ENCODE results near the gene SLC8A1. TPM values are rescaled to one million over a fixed set of nuclear protein-coding genes. Genes with fewer than 3 reads are reported as not detected.

SLC8A1 gene
- total and polyA plus RNA-seq, 5 experiments from 2014 or later: 0.22 to 0.34 TPM; not detected in 3

DNA sequence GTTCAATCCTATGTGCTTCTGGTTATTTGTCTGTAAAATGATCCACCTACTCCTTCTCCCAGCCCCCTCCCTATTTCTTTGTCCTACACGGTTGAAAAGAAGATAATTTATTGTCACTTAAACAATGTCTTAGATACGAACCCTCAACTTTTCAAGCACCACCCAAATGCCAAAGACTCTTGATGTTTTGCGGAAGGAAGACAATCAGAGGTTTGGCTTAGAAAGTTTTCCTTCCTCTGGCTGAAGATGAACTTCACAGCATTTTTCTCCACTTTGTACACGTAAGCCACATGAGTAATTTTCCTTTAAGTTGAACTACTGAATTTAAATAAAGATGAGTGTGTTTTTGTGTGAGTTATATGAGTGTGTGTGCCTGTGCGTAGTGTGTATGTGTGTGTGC lies 25.5 kb upstream of the SLC8A1 start:
- no peaks in the 10 kb centered on the region for H3K4me1 Mint-ChIP-seq
- H3K27ac Mint-ChIP-seq: no peak overlapping the region
- no peaks in the 10 kb centered on the region for H3K27me3 Mint-ChIP-seq
- H3K9me3 Mint-ChIP-seq: no peaks in the 10 kb centered on the region
- no peak for ATAC-seq
- no peaks in the 10 kb centered on the region for H3K36me3 Mint-ChIP-seq
- POLR2A ChIA-PET: no interaction called here
- DNase-seq: no peak
- no peak overlapping the region for H3K4me3 Mint-ChIP-seq

DNA sequence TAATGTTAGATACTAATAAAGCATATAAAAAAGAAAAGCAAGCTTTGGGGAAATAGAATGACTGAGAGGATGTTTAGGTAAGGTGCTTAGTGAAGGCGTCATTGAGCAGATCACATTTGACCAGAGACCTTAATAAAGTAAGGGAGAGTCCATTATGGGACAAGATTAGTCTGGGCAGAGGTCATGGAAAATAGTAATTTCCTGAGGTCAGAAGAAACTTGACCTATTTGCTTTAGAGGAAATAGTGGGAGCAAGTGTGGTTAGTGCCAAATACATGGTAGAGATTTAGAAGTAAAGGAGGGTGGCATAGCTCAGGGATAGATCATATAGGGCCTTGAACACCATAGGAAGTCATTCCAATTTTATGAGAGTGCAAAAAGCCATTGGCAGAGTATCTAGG lies 24.5 kb upstream of the SLC8A1 start:
- H3K4me1 Mint-ChIP-seq: no peaks in the 10 kb centered on the region
- no peak overlapping the region for H3K27ac Mint-ChIP-seq
- ATAC-seq: no peak
- H3K4me3 Mint-ChIP-seq: no peak overlapping the region
- H3K27me3 Mint-ChIP-seq: peaks cover 0 to 1% (median 0%) of the 10 kb centered on the region in 5 donors
- POLR2A ChIA-PET: no interaction called here
- DNase-seq: no peak
- no peaks in the 10 kb centered on the region for H3K9me3 Mint-ChIP-seq
- H3K36me3 Mint-ChIP-seq: no peaks in the 10 kb centered on the region

DNA sequence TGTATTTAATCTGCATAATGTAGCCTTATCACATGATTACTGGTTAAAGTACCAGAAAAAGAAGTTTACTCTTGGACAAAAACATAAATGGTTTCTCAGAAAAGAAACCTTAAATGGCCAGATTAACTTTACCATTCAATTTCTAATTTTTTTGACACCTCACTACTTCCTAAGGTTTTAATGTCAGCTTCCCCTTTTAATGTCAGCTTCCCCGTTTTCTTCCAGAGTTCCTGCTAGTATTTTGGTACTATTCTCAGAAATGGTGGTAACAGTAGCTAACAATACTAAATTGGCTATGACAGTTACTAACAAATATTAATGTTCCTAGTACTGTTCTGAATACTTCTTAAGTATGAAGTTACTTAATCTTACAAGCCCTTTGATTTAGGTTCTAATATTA lies 22.4 kb upstream of the SLC8A1 start:
- POLR2A ChIA-PET: no interaction called here
- H3K4me1 Mint-ChIP-seq: peaks cover 0 to 3% (median 0%) of the 10 kb centered on the region in 4 donors
- no peaks in the 10 kb centered on the region for H3K9me3 Mint-ChIP-seq
- H3K4me3 Mint-ChIP-seq: no peak overlapping the region
- no peaks in the 10 kb centered on the region for H3K36me3 Mint-ChIP-seq
- H3K27ac Mint-ChIP-seq: no peak overlapping the region
- peaks cover 0 to 1% (median 0%) of the 10 kb centered on the region in 5 donors for H3K27me3 Mint-ChIP-seq
- no peak for DNase-seq
- ATAC-seq: no peak

DNA sequence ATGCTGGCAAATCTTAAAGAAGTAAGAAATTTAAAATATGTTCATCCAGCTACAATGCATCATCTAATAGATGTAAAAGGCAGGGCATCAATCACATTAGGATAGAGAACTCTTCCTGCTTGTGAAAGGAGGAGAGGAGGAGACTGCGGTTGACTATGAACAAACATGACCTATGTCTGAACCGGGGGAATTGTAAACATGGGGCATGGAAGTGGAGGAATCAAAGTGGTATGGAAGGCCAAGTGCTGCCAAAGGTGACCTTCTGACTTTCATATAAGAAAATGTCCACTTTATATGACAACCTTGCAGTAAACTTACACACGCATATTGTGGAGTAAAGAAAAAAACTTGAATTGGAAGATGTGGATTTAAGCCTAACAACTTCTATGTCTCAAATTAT lies 20.0 kb upstream of the SLC8A1 start:
- Mint-ChIP-seq H3K27ac (no peak overlapping the region), H3K4me1 (peaks cover 0 to 3% (median 0%) of the 10 kb centered on the region in 4 donors), H3K4me3 (no peak overlapping the region), H3K9me3 (no peaks in the 10 kb centered on the region), H3K36me3 (no peaks in the 10 kb centered on the region), H3K27me3 (peaks cover 0 to 1% (median 0%) of the 10 kb centered on the region in 5 donors)
- POLR2A ChIA-PET: no interaction called here
- DNase-seq (no peak), ATAC-seq (no peak)

DNA sequence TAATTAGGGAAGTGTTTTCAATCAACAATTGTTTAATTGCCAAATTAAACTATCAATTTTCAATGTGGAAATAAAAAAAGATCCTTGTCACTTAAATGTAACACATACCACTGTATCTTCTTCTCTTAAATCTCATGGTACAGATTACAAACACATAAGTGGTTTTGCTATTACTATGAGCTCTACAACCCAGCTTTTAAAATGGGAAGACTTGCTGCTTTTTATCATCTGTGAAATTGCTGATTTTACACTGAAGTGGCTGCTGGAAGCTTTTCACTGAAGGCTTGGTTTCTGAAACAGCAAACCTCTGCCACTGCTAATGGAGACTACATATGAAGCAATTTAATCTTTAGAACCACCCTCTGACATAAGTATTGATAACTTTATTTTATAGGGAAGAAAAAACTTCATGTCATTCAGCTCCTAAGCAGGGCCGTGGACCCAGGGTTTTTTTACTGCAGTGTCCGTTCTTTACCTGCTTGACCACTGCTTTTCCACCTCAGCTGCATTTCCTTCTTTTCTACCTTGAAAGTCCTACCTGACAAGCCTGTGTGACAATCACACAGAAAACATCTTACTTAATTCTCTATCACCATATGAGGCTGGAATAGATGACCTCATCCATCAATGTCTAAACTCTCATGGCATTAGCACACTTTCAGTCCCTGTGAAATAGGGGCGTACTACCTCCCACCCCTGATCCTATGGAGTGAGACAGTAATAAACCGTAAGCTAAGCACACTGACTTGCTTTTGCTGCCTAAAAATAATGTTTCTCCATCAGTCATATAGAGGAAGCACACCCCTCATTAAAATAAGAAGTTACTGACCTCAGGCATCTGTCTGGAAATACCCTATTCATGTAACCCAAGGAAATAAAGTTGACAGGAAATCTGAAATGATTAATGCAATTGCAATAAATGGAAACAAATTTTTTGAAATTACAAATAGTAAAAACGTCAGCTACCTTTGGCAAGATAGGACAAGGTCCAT lies 19.2 kb upstream of the SLC8A1 start:
- ATAC-seq (no peak), DNase-seq (no peak)
- no peaks in the 10 kb centered on the region for H3K9me3 Mint-ChIP-seq
- H3K4me3 Mint-ChIP-seq: peak overlapping the region in 1 of 10 donors; percentile 11
- H3K27ac Mint-ChIP-seq: no peak overlapping the region
- no peaks in the 10 kb centered on the region for H3K36me3 Mint-ChIP-seq
- peaks cover 0 to 1% (median 0%) of the 10 kb centered on the region in 5 donors for H3K27me3 Mint-ChIP-seq
- peaks cover 0 to 3% (median 0%) of the 10 kb centered on the region in 4 donors for H3K4me1 Mint-ChIP-seq
- POLR2A ChIA-PET: no interaction called here

DNA sequence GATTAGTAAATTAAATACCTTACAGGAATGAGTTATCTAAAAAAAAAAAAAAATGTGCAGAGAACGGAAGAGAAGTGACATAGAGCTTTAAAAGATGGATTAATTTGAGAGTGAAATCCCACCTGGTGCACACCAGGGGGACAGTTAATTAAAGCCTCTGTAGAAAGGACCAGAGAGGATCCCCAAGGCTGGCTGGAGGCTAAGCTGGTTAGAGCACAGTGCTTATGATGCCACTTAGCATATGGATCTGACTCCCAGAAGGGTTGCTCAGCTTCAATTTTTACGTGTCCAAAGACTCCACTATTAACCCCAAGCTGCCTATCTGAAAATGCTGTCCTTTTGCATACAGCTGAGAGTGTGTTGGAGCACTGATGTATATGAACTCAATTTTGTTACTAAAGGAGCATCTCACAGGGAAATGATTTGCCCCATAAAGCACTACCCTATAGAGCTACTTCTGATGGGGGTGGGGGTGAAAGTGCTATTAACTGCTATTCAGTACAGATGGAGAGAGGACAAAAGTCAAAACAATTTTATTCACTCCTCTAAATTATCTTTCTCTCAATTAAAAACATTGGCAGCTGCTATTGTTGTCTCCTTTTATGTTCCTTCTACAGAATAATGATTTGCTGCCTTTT lies 15.2 kb upstream of the SLC8A1 start:
- Mint-ChIP-seq H3K9me3 (no peaks in the 10 kb centered on the region), H3K27ac (no peak overlapping the region), H3K27me3 (peaks cover 0 to 2% (median 0%) of the 10 kb centered on the region in 5 donors), H3K4me1 (peaks cover 0 to 3% (median 0%) of the 10 kb centered on the region in 4 donors), H3K4me3 (no peak overlapping the region), H3K36me3 (no peaks in the 10 kb centered on the region)
- POLR2A ChIA-PET: no interaction called here
- ATAC-seq: no peak
- no peak for DNase-seq

DNA sequence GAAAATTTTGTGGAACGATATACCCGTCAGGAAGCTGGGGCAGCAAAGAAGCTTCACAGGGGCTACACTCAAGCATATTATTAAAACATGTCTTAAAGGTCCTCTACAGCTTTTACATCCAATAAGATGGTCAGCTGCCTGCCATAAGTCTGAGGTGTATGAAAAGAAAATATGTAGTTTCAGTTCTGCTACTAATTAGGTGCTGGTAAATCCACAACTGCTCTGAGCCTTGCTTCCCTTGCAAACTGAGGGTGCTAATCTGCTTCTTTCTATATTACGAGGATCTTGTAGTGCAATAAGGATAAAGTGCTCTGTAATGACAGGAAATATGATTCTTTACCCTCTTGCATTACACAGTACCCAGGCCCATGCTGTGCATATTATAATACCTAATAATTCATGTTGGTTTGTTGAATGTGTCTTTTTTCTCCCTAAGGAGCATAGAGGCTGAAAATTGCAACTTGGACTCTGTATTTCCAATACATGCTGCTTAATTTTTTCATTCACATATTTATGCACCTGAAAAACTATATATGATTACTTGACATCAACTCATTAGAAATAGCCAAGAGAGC lies 14.5 kb upstream of the SLC8A1 start:
- Mint-ChIP-seq H3K27ac (no peak overlapping the region), H3K4me3 (no peak overlapping the region), H3K36me3 (no peaks in the 10 kb centered on the region), H3K27me3 (peaks cover 0 to 2% (median 0%) of the 10 kb centered on the region in 5 donors), H3K9me3 (no peaks in the 10 kb centered on the region), H3K4me1 (peaks cover 0 to 3% (median 0%) of the 10 kb centered on the region in 4 donors)
- POLR2A ChIA-PET: no interaction called here
- ATAC-seq (no peak), DNase-seq (no peak)

DNA sequence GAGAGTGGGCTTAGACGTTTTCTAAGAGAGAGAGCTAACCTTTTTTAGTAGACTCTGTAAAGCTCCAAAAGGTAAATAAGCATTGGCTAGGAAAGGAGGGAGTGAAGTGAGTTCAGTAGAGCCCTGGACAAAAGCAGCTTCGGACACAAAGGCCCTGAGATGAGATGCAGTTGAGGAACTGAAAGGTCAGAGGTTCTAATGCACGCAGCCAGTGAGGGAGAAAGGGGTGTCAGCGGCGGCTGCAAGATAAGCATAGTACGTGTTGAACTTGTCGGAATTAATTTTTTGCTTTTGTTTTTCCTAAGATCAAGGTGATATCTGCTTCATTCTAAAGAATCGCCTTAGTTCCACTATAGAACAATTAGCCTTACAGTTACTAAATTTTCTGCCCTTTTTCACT lies 11.2 kb upstream of the SLC8A1 start:
- DNase-seq: no peak
- Mint-ChIP-seq H3K36me3 (no peaks in the 10 kb centered on the region), H3K9me3 (no peaks in the 10 kb centered on the region), H3K27me3 (peaks cover 0 to 3% (median 0%) of the 10 kb centered on the region in 5 donors), H3K4me1 (no peaks in the 10 kb centered on the region), H3K4me3 (no peak overlapping the region), H3K27ac (no peak overlapping the region)
- ATAC-seq: no peak
- POLR2A ChIA-PET: no interaction called here

DNA sequence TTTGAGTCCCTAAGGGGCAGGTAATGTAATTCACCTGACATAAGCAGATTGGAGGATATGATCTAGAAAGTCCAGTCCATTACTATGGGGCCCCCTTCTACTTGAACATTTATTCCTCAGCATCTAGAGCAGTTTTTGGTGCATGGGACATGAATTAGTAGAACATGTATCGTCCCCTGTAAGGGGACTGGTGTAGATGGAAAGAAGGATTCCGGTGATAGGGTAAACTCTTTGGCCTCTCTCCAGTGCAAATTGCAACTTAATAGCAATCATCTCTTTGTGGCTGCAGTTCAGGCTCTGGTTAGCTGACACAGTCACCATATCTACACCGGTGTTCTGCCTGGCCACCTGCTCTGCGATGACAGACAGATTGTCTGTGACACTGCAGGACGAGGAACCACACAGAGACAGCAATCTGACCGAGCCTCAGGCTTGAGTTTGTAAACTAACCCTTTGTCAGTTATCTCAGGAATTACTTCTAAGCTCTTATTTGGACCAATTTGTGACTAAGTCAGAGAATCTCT lies 6.4 kb upstream of the SLC8A1 start:
- DNase-seq (no peak), ATAC-seq (no peak)
- peaks cover 0 to 8% (median 0%) of the 10 kb centered on the region in 5 donors for H3K27me3 Mint-ChIP-seq
- H3K4me1 Mint-ChIP-seq: no peaks in the 10 kb centered on the region
- POLR2A ChIA-PET: no interaction called here
- no peaks in the 10 kb centered on the region for H3K36me3 Mint-ChIP-seq
- no peak overlapping the region for H3K27ac Mint-ChIP-seq
- H3K4me3 Mint-ChIP-seq: no peak overlapping the region
- no peaks in the 10 kb centered on the region for H3K9me3 Mint-ChIP-seq

DNA sequence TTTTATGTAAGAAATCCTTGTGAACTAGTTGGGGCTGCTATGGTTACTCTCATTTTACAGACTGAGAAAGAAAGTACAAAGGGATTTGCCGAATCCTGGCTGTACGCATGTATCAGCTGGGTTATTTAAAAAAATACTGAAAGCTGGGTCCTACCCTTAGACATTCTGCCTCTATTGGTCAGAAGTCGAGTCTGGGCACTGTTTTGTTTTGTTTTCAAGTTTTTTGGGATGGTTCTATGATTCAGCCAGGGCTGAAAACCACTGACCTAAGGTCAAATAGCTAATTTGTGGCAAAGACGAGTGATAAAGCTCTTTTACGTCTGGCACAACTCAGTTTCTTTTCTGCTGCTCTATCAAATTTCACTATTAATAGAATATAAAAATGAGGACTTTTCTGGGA lies 5.9 kb upstream of the SLC8A1 start:
- Mint-ChIP-seq H3K9me3 (no peaks in the 10 kb centered on the region), H3K4me3 (no peak overlapping the region), H3K4me1 (peaks cover 0 to 1% (median 0%) of the 10 kb centered on the region in 4 donors), H3K36me3 (no peaks in the 10 kb centered on the region), H3K27ac (no peak overlapping the region), H3K27me3 (peaks cover 3 to 11% (median 5%) of the 10 kb centered on the region in 5 donors)
- DNase-seq (no peak), ATAC-seq (no peak)
- POLR2A ChIA-PET: no interaction called here

DNA sequence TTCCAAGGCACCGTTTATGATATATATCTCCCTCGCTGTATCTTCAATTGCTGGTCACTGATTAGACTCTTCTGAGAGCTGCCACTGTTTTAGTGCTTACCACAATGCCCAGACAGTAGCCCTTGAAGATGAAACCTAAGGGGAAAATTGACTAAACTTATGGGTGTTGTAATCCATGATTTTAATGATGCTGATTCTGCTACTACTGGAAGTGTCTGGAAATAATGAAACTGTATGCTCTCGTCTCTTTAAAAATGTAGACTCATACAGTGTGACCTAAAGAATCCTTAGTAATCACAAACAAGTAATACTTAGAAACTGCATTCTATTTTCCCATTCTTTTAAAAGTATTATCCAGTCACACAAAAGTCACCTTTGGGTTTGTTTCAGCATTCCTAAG lies 5.5 kb upstream of the SLC8A1 start:
- Mint-ChIP-seq H3K36me3 (no peaks in the 10 kb centered on the region), H3K27ac (no peak overlapping the region), H3K27me3 (peaks cover 8 to 16% (median 9%) of the 10 kb centered on the region in 5 donors), H3K4me1 (peaks cover 2 to 6% (median 3%) of the 10 kb centered on the region in 4 donors), H3K4me3 (no peak overlapping the region), H3K9me3 (peaks cover 0 to 2% (median 0%) of the 10 kb centered on the region in 9 donors)
- ATAC-seq (no peak), DNase-seq (no peak)
- POLR2A ChIA-PET: no interaction called here

DNA sequence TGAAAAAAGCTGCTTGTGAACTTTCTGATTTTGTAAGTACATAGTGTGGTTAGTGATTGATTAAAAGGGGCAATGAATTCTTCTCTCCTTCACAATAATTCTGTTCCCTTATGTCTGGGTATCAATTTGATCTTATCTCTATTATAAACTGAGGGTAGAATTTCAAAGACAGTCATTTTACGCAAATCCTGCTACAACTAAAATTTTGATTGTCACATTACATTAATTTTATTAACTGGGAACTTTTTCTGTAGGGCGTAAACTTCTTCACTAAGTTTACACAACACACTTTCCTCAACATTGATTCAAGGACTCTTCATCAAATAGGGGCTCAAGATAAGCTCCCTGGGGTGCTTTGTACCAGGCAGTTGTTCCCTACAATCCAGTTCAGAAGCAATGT lies 5.0 kb upstream of the SLC8A1 start:
- POLR2A ChIA-PET: no interaction called here
- no peak for ATAC-seq
- Mint-ChIP-seq H3K9me3 (peaks cover 0 to 3% (median 0%) of the 10 kb centered on the region in 9 donors), H3K4me3 (no peak overlapping the region), H3K36me3 (no peaks in the 10 kb centered on the region), H3K27me3 (peaks cover 9 to 18% (median 11%) of the 10 kb centered on the region in 5 donors), H3K27ac (no peak overlapping the region), H3K4me1 (peaks cover 3 to 8% (median 6%) of the 10 kb centered on the region in 4 donors)
- DNase-seq: no peak

DNA sequence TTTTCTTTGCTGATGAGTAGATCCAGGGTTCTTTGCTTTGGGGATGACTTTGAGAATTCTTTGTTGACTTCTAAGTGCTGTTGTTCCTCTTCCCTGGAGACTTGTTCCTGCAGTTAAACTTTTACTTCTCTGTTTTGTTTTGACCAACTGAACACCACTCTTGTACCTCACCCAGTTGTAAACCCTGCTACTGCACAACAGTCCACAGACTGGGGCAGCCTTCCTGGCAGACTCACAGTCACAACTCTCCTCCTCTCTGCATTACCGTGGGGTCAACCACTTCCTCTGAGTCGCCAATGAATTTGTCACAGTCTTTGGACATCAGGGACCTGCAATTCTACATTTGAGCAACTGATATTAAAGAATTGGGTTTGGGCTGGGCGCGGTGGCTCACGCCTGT lies 3.8 kb upstream of the SLC8A1 start:
- Mint-ChIP-seq H3K36me3 (no peaks in the 10 kb centered on the region), H3K27me3 (peaks cover 12 to 30% (median 22%) of the 10 kb centered on the region in 5 donors), H3K4me1 (peaks cover 7 to 19% (median 12%) of the 10 kb centered on the region in 4 donors), H3K9me3 (peaks cover 0 to 3% (median 0%) of the 10 kb centered on the region in 9 donors), H3K4me3 (no peak overlapping the region), H3K27ac (no peak overlapping the region)
- ATAC-seq (no peak), DNase-seq (no peak)
- POLR2A ChIA-PET: no interaction called here

Measured in naive thymus-derived CD8-positive, alpha-beta T cell (primary cell).